Dendritic cell treated with granulocyte-macrophage colony-stimulating factor and Interleukin-4, amounts not matched to agents 40 ng/mL and 50 ng/mL, for 4 days (primary cell): ENCODE data around the gene MRPL37.

Experiments used
- H3K27ac Mint-ChIP-seq: one replicate; pipeline ENCODE4 v1.8.0; 2022; ENCODE audit warnings: mild to moderate bottlenecking, mixed read lengths
- H3K27me3 Mint-ChIP-seq: one replicate; pipeline ENCODE4 v1.8.0; 2022; ENCODE audit warnings: mild to moderate bottlenecking, mixed read lengths
- H3K36me3 Mint-ChIP-seq: one replicate; pipeline ENCODE4 v1.8.0; 2022; ENCODE audit warnings: low read depth, mixed read lengths
- H3K4me1 Mint-ChIP-seq: one replicate; pipeline ENCODE4 v1.8.0; 2022; ENCODE audit warnings: low read depth, mixed read lengths
- H3K4me3 Mint-ChIP-seq: one replicate; pipeline ENCODE4 v1.8.0; 2022; ENCODE audit warnings: mild to moderate bottlenecking, moderate library complexity, mixed read lengths
- H3K9me3 Mint-ChIP-seq: one replicate; pipeline ENCODE4 v1.8.0; 2022; ENCODE audit warnings: mixed read lengths
- intact Hi-C: fragments of 100-400 bp; cut with micrococcal nuclease; formaldehyde crosslinking; loops from one replicate; pipeline ENCODE4 v1.15.0; 2022

Gene MRPL37

GRCh38 chr1:54219688-54220003 is 19.7 kb downstream of the MRPL37 start:
- Mint-ChIP-seq H3K36me3 (peaks cover 90% of the 10 kb centered on the region), H3K27ac (peak overlapping the region; percentile 70), H3K4me1 (peaks cover 36% of the 10 kb centered on the region), H3K9me3 (no peaks in the 10 kb centered on the region), H3K4me3 (no peak overlapping the region), H3K27me3 (no peaks in the 10 kb centered on the region)
- intact Hi-C loops = loop anchor here (10.0 kb wide), 1 partner anchor 265 kb away; no protein-coding TSS in a partner anchor

DNA sequence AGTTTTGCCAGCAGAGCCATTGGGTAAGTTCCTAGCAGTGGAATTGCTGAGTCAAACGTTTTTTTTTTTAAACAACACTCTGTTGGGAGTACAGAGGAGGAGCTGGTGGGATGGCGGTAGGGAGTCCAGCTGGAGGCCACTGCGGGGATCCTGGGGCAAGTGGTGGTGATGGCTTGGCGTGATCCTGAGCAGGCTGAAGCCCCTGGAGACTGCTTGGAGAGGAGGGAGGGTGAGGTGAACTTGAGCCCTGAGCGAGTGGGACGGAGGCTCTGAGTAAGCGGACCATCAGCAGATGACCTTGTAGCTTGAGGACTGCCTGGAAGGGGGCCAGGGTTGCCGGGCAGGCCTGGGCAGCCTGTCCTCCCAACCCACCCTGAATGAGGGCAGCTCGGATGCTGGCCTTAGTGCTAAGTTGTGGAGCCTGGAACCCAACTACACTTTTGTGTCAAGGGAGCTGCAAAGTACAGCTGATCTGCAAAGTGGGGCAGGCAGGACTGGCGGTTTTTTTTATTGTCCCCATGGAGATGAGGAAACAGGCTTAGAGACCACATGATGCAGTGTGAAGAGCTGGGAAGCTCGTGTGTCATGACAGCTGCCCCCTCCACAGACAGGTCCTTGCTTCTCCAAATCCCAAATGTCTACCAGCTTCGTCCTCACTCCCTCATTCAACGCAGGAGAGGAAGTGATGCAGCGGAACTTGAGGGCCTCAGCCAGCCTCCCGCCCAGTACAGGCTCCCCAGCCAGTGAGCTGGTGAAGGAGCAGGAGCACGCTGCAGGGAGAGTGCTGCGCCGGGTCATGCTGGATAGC is 20.2 kb downstream of the MRPL37 start:
- Mint-ChIP-seq H3K4me3 (peak overlapping the region; percentile 42), H3K9me3 (no peaks in the 10 kb centered on the region), H3K27me3 (no peaks in the 10 kb centered on the region), H3K27ac (peak overlapping the region; percentile 70), H3K36me3 (peaks cover 90% of the 10 kb centered on the region), H3K4me1 (peaks cover 36% of the 10 kb centered on the region)
- intact Hi-C loops = loop anchor here (10.0 kb wide), 1 partner anchor 265 kb away; no protein-coding TSS in a partner anchor

DNA sequence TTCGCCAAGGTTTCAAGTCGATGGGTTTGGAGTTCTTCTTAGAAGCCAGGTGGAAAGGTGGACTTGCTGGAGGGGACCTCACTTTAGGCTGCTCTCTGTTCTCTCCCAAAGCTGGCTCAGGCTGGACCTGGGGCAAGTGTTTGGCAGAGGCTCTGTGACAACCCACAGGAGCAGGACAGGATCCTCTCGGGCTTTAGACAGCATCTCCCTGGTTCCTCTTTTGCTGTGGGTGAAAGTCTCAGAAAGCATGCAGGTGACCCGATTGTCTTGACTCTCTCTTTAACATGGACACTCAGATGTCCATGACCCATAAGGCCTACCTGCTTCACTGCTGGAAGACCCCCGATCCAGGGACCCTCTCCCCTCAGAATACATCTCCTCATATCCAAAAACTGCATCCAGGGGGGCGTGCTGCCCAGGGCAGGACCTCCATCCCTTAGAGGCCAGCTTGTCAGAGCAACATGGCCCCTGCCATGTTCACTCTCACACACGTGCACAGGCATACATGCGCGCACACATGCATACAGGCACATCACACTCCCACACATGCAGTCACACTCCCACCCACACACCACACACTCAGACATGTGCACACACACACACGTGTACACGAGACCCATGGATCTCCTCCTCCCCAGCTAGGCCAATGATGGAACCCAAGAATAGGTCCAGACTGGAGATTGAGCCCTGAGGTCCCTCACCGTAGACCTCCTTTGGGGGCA is 21.3 kb downstream of the MRPL37 start:
- peak overlapping the region; percentile 70 for H3K27ac Mint-ChIP-seq

GRCh38 chr1:54221867-54222484 is 22.0 kb downstream of the MRPL37 start:
- intact Hi-C loops = loop anchor here (10.0 kb wide), 1 partner anchor 263 kb away; no protein-coding TSS in a partner anchor
- no peak overlapping the region for H3K4me3 Mint-ChIP-seq
- H3K27ac Mint-ChIP-seq = no peak overlapping the region
- no peaks in the 10 kb centered on the region for H3K27me3 Mint-ChIP-seq
- H3K36me3 Mint-ChIP-seq = peaks cover 84% of the 10 kb centered on the region
- H3K4me1 Mint-ChIP-seq = peaks cover 40% of the 10 kb centered on the region
- no peaks in the 10 kb centered on the region for H3K9me3 Mint-ChIP-seq

More for the DNA sequence above, 21.3 kb downstream of the MRPL37 start:
- intact Hi-C loops = loop anchor here (10.0 kb wide), 1 partner anchor 264 kb away; no protein-coding TSS in a partner anchor
- H3K36me3 Mint-ChIP-seq = peaks cover 90% of the 10 kb centered on the region
- no peaks in the 10 kb centered on the region for H3K27me3 Mint-ChIP-seq
- H3K4me3 Mint-ChIP-seq = no peak overlapping the region
- H3K4me1 Mint-ChIP-seq = peaks cover 36% of the 10 kb centered on the region
- no peaks in the 10 kb centered on the region for H3K9me3 Mint-ChIP-seq

- intact Hi-C loops = loop anchor here (10.0 kb wide), 1 partner anchor 262 kb away; no protein-coding TSS in a partner anchor
- Mint-ChIP-seq H3K9me3 (no peaks in the 10 kb centered on the region), H3K27me3 (no peaks in the 10 kb centered on the region), H3K4me3 (no peak overlapping the region), H3K36me3 (peaks cover 76% of the 10 kb centered on the region), H3K4me1 (peaks cover 47% of the 10 kb centered on the region), H3K27ac (no peak overlapping the region)
Measured at GRCh38 chr1:54222711-54223110, 22.7 kb downstream of the MRPL37 start.

DNA sequence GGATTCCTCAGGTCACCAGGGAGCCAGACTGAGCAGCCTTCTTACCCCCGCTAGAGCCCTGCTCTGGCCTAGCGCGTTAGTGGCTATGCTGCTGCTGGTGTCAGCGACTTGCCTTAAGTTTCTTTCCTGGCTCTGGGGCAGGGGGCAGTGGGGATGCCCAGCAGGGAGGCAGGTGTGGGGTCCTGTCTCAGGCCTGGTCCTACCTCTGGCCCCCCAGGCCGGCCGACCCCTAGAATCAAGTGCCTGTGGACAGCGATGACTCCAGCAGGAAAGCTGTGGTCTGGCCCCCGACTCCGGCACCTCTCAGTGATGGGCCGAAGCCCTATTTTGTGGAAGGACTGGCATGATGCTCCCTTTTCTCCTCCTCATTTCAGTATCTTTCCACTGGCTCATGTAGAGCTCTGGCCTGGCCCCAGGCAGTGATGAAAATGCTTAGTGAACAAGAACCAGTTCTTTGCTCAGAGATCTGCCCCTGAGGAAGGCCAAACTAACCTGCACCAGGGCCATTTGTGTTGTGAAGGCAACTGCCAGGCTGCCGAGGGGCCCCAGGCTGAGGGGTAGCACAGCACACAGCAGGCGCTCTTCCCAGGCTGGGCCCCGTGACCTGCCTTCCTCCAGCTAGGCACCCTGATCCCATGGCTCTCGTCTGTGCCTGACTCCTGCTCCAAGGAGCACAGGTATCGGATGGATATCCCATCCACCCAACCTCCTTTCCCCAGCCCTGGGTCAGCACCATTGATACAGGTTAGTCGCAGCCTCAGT is 23.7 kb downstream of the MRPL37 start:
- no peak overlapping the region for H3K27ac Mint-ChIP-seq
- no peak overlapping the region for H3K4me3 Mint-ChIP-seq
- intact Hi-C loops = loop anchor here (10.0 kb wide), 1 partner anchor 261 kb away; no protein-coding TSS in a partner anchor
- H3K4me1 Mint-ChIP-seq = peaks cover 56% of the 10 kb centered on the region
- no peaks in the 10 kb centered on the region for H3K9me3 Mint-ChIP-seq
- H3K27me3 Mint-ChIP-seq = no peaks in the 10 kb centered on the region
- H3K36me3 Mint-ChIP-seq = peaks cover 67% of the 10 kb centered on the region

GRCh38 chr1:54224233-54224632 is 24.3 kb downstream of the MRPL37 start:
- intact Hi-C loops = loop anchor here (10.0 kb wide), 1 partner anchor 261 kb away; no protein-coding TSS in a partner anchor
- peaks cover 67% of the 10 kb centered on the region for H3K36me3 Mint-ChIP-seq
- H3K4me3 Mint-ChIP-seq = no peak overlapping the region
- no peaks in the 10 kb centered on the region for H3K27me3 Mint-ChIP-seq
- no peaks in the 10 kb centered on the region for H3K9me3 Mint-ChIP-seq
- no peak overlapping the region for H3K27ac Mint-ChIP-seq
- peaks cover 56% of the 10 kb centered on the region for H3K4me1 Mint-ChIP-seq

GRCh38 chr1:54225378-54225777 is 25.4 kb downstream of the MRPL37 start:
- H3K36me3 Mint-ChIP-seq = peaks cover 67% of the 10 kb centered on the region
- intact Hi-C loops = loop anchor here (10.0 kb wide), 1 partner anchor 259 kb away; no protein-coding TSS in a partner anchor
- H3K27me3 Mint-ChIP-seq = no peaks in the 10 kb centered on the region
- H3K4me1 Mint-ChIP-seq = peaks cover 56% of the 10 kb centered on the region
- H3K9me3 Mint-ChIP-seq = no peaks in the 10 kb centered on the region
- H3K4me3 Mint-ChIP-seq = no peak overlapping the region
- H3K27ac Mint-ChIP-seq = no peak overlapping the region

DNA sequence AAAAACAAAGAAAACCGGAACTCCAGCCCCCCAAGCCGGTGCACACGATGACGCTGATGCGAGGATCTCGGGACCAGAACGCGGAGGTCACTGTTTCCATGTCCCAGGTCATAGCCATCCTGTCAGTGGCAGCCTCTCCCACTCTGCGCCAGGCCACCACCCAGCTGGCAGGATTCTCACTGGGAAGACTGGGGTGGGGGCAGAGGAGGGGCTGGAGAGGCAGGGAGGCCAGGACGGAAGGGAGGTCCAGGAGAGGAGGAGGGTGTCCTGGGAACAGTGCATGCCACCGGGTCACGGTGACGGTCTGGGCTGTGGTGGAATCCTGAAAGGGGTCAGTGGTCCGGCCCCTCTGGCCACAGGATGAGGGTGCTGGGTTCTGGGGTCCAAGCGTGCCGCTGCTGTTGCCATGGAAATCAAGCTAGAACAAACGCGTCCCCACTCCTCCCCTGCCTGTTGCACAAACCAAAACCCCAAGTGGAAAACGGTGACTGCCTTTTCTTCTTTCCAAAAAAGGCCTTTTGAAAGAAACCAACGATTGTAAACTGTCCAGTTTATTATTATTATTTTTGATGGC is 26.1 kb downstream of the MRPL37 start:
- Mint-ChIP-seq H3K27ac (no peak overlapping the region), H3K27me3 (no peaks in the 10 kb centered on the region), H3K36me3 (peaks cover 72% of the 10 kb centered on the region), H3K4me1 (peaks cover 56% of the 10 kb centered on the region), H3K9me3 (no peaks in the 10 kb centered on the region), H3K4me3 (no peak overlapping the region)
- intact Hi-C loops = loop anchor here (10.0 kb wide), 1 partner anchor 259 kb away; no protein-coding TSS in a partner anchor

GRCh38 chr1:54227091-54227602 is 27.2 kb downstream of the MRPL37 start:
- Mint-ChIP-seq H3K27me3 (no peaks in the 10 kb centered on the region), H3K36me3 (peaks cover 62% of the 10 kb centered on the region), H3K9me3 (no peaks in the 10 kb centered on the region), H3K27ac (peak overlapping the region; percentile 79), H3K4me1 (peaks cover 50% of the 10 kb centered on the region), H3K4me3 (no peak overlapping the region)
- intact Hi-C loops = loop anchor here (10.0 kb wide), 1 partner anchor 258 kb away; no protein-coding TSS in a partner anchor

DNA sequence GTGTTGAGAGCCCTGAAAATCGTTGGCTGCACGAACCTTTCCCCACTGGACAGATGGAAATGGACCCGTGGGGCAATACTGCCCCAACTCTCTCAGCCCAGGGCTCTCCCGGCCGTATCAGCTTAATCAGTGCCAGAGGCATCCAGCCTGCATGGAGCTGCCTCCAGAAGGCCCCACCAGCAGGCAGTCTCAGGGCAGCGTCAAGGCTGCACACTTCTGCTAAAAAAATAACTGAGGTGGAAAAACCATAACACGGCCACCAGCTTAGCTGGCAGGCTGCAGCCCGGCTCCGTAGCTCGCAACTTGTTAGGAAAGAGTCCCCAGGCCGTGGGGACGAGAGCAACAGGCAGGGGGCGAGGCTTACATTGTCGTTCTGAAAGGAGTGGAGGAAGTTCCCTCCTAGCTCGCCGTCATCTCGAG is 27.9 kb downstream of the MRPL37 start:
- no peaks in the 10 kb centered on the region for H3K9me3 Mint-ChIP-seq
- peak overlapping the region; percentile 79 for H3K27ac Mint-ChIP-seq
- peaks cover 49% of the 10 kb centered on the region for H3K4me1 Mint-ChIP-seq
- peaks cover 60% of the 10 kb centered on the region for H3K36me3 Mint-ChIP-seq
- no peaks in the 10 kb centered on the region for H3K27me3 Mint-ChIP-seq
- no peak overlapping the region for H3K4me3 Mint-ChIP-seq
- intact Hi-C loops = loop anchor here (10.0 kb wide), 1 partner anchor 257 kb away; no protein-coding TSS in a partner anchor

DNA sequence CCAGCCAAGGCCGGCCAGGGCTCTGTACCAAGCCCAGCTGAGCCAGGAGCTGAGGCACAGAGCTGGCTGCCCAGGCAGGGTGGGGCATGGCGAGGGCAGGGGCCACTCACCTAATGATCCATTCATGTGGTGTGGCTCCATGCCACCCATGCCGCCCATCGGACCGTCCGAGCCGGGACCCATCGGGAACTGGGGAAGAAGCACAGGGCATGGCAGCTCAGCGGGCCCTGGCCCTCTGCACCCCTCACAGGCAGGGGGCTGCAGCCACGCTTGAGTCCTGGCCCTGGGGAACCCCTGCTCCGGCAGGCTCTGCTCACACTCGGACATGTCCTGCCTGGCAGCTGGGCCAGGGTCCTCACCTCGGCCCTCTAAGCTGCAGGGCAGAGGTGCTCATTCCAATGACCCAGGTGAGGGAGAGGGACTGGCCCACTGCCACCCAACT is 28.7 kb downstream of the MRPL37 start:
- intact Hi-C loops = loop anchor here (10.0 kb wide), 1 partner anchor 256 kb away; no protein-coding TSS in a partner anchor
- Mint-ChIP-seq H3K4me3 (no peak overlapping the region), H3K27ac (no peak overlapping the region)

More for the DNA sequence above, 28.7 kb downstream of the MRPL37 start:
- H3K9me3 Mint-ChIP-seq = no peaks in the 10 kb centered on the region
- peaks cover 49% of the 10 kb centered on the region for H3K4me1 Mint-ChIP-seq
- no peaks in the 10 kb centered on the region for H3K27me3 Mint-ChIP-seq
- peaks cover 56% of the 10 kb centered on the region for H3K36me3 Mint-ChIP-seq
